GM12878 (cell line): ENCODE results near the gene PHACTR3.

Experiments
- MYC ChIP-seq: IDR thresholded peaks from 2 replicates; pipeline ENCODE4 v1.6.1; 2011; ENCODE audit warnings: mild to moderate bottlenecking, low read length, moderate library complexity, inconsistent platforms; ENCODE audit not compliant: insufficient read depth, insufficient replicate concordance, insufficient read length, severe bottlenecking
- POLR2A ChIP-seq: IDR thresholded peaks from 2 replicates; pipeline ENCODE4 v1.6.1; 2011; ENCODE audit warnings: low read depth, mild to moderate bottlenecking, low read length
- POLR2AphosphoS2 ChIP-seq: IDR thresholded peaks from 2 replicates; pipeline ENCODE4 v1.6.1; 2011; ENCODE audit warnings: low read depth, mild to moderate bottlenecking, low read length, improper control_type of control experiment, moderate library complexity
- SIX5 ChIP-seq: IDR thresholded peaks from 2 replicates; pipeline ENCODE4 v1.6.1; 2011; ENCODE audit warnings: mild to moderate bottlenecking, low read depth, low read length, moderate library complexity; ENCODE audit not compliant: severe bottlenecking
- SREBF2 ChIP-seq: IDR thresholded peaks from 2 replicates; pipeline ENCODE4 v1.6.1; 2012; ENCODE audit warnings: mild to moderate bottlenecking, low read length
- TF ChIP-seq, protein P1 (sequence below): IDR thresholded peaks from 2 replicates; pipeline ENCODE4 v1.6.1; 2012; ENCODE audit warnings: mild to moderate bottlenecking, low read depth, low read length

DNA sequence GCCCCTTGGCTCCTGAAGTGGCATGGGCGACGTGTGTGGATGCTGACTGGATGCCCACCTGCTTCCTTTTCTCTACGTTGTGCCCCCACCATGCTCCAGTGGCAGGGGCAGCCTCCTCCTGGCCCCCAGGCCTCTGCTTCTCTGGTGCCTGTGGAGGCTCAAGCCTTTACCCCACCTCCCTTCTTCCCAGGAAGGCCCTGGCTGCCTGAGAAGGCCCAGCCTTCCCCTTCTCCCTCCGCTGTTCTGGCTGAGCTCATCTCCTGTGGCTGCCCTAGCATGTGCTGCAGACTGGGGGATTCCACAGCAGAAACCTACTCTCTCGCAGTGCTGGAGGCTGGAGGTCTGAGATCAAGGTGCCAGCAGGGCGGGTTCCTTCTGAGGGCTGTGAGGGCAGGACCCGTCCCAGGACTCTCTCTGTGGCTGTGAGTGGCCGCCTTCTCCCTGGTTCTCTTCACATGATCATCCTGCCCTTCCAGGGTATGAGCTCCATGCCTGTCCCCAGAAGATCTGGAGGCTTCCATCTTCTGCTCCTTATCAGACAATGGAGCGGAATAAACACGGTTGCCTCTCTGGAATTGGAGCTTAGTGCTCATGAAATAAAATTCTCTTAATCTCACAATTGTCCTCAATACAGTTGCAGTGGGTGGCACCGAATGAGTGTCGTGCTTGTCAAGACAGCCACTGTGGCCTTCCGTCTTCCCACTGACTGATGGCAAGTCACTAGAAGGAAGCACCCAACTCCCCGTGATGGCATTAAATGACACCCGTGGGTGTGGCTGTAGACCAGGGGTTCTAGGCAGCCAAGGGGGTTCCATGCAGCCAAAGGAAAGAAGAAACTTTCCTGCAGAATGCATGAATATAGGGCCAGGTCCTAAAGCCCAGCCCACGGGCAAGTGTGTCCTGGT is 25.1 kb downstream of the PHACTR3 start:
- TF ChIP-seq POLR2A (no peak), SREBF2 (no peak), POLR2AphosphoS2 (no peak), SIX5 (no peak), MYC (no peak)
- TF ChIP-seq, protein P1, sequence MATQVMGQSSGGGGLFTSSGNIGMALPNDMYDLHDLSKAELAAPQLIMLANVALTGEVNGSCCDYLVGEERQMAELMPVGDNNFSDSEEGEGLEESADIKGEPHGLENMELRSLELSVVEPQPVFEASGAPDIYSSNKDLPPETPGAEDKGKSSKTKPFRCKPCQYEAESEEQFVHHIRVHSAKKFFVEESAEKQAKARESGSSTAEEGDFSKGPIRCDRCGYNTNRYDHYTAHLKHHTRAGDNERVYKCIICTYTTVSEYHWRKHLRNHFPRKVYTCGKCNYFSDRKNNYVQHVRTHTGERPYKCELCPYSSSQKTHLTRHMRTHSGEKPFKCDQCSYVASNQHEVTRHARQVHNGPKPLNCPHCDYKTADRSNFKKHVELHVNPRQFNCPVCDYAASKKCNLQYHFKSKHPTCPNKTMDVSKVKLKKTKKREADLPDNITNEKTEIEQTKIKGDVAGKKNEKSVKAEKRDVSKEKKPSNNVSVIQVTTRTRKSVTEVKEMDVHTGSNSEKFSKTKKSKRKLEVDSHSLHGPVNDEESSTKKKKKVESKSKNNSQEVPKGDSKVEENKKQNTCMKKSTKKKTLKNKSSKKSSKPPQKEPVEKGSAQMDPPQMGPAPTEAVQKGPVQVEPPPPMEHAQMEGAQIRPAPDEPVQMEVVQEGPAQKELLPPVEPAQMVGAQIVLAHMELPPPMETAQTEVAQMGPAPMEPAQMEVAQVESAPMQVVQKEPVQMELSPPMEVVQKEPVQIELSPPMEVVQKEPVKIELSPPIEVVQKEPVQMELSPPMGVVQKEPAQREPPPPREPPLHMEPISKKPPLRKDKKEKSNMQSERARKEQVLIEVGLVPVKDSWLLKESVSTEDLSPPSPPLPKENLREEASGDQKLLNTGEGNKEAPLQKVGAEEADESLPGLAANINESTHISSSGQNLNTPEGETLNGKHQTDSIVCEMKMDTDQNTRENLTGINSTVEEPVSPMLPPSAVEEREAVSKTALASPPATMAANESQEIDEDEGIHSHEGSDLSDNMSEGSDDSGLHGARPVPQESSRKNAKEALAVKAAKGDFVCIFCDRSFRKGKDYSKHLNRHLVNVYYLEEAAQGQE: no peak
